GM12878 (cell line): ENCODE measurements around the gene MYH10. TPM values are rescaled to one million over a fixed set of nuclear protein-coding genes. Genes with fewer than 3 reads are reported as not detected.

Experiments used
- ATAC-seq: fragments of 200-7000 bp; cut with Tn5 transposase; 3 replicates; pipeline ENCODE4 v1.9.1; 2020; ENCODE audit warnings: mild to moderate bottlenecking, moderate library complexity
- BruUV-seq: library from RNA; stranded (reverse); fragments of 400-500 nt; replicated peaks from 2 replicates; lab custom pipeline; 2021; lab: Mats Ljungman, UMichigan
- CTCF ChIA-PET: fragments of 300-600 bp; sonication (Branson Sonifier 250); formaldehyde crosslinking; extraction: SDS; loops from one replicate; lab custom pipeline; 2021; ENCODE audit warnings: inconsistent platforms; lab: Yijun Ruan, JAX
- POLR2A ChIA-PET: fragments of 350-600 bp; formaldehyde crosslinking; extraction: SDS; loops from one replicate; lab custom pipeline; 2021; ENCODE audit warnings: inconsistent platforms; lab: Charles Lee
- RAD21 ChIA-PET: fragments of 300-600 bp; sonication (Branson Sonifier 250); formaldehyde crosslinking; loops from one replicate; lab custom pipeline; 2023; ENCODE audit warnings: antibody characterized with exemption; ENCODE audit not compliant: unreplicated experiment; lab: Charles Lee
- SMC1A ChIA-PET: fragments of 300-600 bp; sonication (Branson Sonifier 250); formaldehyde crosslinking; loops from one replicate; lab custom pipeline; 2023; ENCODE audit not compliant: unreplicated experiment, uncharacterized antibody; lab: Charles Lee
- DNase-seq: peaks from one replicate; pipeline ENCODE4 v3.0.0-alpha.2; 2011; ENCODE audit warnings: low read depth, low spot score
- FAIRE-seq: peaks from 3 replicates; lab custom pipeline; 2011; peaks lifted over from hg19 to GRCh38; lab: Jason Lieb, UNC
- H2AFZ ChIP-seq: 2 replicates; pipeline ENCODE4 v1.6.0; 2011; ENCODE audit warnings: low read depth, low read length, control low read depth; ENCODE audit not compliant: control insufficient read depth
- H3K27ac ChIP-seq: 2 replicates; pipeline ENCODE4 v1.5.1; 2011; ENCODE audit warnings: control low read depth; ENCODE audit not compliant: control insufficient read depth, insufficient read depth
- H3K27me3 ChIP-seq, 2 experiments: replicated peaks in 1 of 2; 2 replicates each; pipeline versions ENCODE4 v1.6.0 to v1.6.1; 2011; ENCODE audit warnings: low read length in 1 of 2; ENCODE audit not compliant: control insufficient read depth in 2 of 2, insufficient read depth in 2 of 2
- H3K36me3 ChIP-seq, 2 experiments: 2 replicates each; pipeline ENCODE4 v1.5.1; 2011; ENCODE audit warnings: low read length in 1 of 2; ENCODE audit not compliant: control insufficient read depth in 2 of 2, insufficient read depth in 2 of 2
- H3K4me1 ChIP-seq: 2 replicates; pipeline ENCODE4 v1.6.1; 2011; ENCODE audit warnings: mild to moderate bottlenecking, low read length, moderate library complexity, mixed read lengths; ENCODE audit not compliant: control insufficient read depth, insufficient read depth
- H3K4me2 ChIP-seq: 2 replicates; pipeline ENCODE4 v1.6.0; 2011; ENCODE audit warnings: control low read depth; ENCODE audit not compliant: control insufficient read depth, insufficient read depth
- H3K4me3 ChIP-seq: fragments of 200-600 bp; sonication (generic); 2 replicates; pipeline ENCODE4 v1.5.1; 2016
- H3K79me2 ChIP-seq: 2 replicates; pipeline ENCODE4 v1.6.0; 2011; ENCODE audit warnings: low read length; ENCODE audit not compliant: control insufficient read depth, insufficient read depth
- H3K9ac ChIP-seq: 2 replicates; pipeline ENCODE4 v1.8.0; 2011; ENCODE audit warnings: low read length, control low read depth, mixed read lengths; ENCODE audit not compliant: control insufficient read depth, insufficient read depth
- H3K9me3 ChIP-seq: replicated peaks from 3 replicates; pipeline ENCODE4 v1.5.1; 2011; ENCODE audit warnings: mild to moderate bottlenecking, low read length; ENCODE audit not compliant: control insufficient read depth, insufficient read depth
- H4K20me1 ChIP-seq: 2 replicates; pipeline ENCODE4 v1.6.0; 2011; ENCODE audit not compliant: control insufficient read depth, insufficient read depth
- BMI1 ChIP-seq: fragments of 450-650 bp; IDR thresholded peaks from 2 replicates; pipeline ENCODE4 v1.6.1; 2016; ENCODE audit warnings: mild to moderate bottlenecking, moderate library complexity, borderline replicate concordance
- PBX3 ChIP-seq: IDR thresholded peaks from 2 replicates; pipeline ENCODE4 v1.6.1; 2011; ENCODE audit warnings: mild to moderate bottlenecking, low read depth, low read length, moderate library complexity; ENCODE audit not compliant: insufficient replicate concordance
- POU2F2 ChIP-seq: IDR thresholded peaks from 3 replicates; pipeline ENCODE4 v1.6.1; 2011; ENCODE audit warnings: low read depth, mild to moderate bottlenecking, low read length, borderline replicate concordance
- PRDM15 ChIP-seq: fragments of 450-650 bp; formaldehyde crosslinking; IDR thresholded peaks from 2 replicates; pipeline ENCODE4 v1.4.0; 2020; ENCODE audit warnings: mild to moderate bottlenecking, moderate library complexity
- TCF7 ChIP-seq: IDR thresholded peaks from 2 replicates; pipeline ENCODE4 v1.6.1; 2014; ENCODE audit warnings: antibody characterized with exemption, borderline replicate concordance
- WGBS: methylation state at CpG from one replicate; pipeline ENCODE4 v1.1.6; 2016; ENCODE audit warnings: low lambda C conversion rate; ENCODE audit not compliant: insufficient replicate concordance, insufficient coverage; ENCODE audit errors: missing lambda C conversion rate; 5-methylcytosine and 5-hydroxymethylcytosine counted together
- in situ Hi-C: fragments of 300-500 bp; cut with MboI; formaldehyde crosslinking; loops from 9 replicates; pipeline ENCODE4 v1.14.3; 2018; ENCODE audit warnings: mixed read lengths
- intact Hi-C: fragments of 100-400 bp; cut with micrococcal nuclease; formaldehyde crosslinking; loops from one replicate; pipeline ENCODE4 v1.14.2; 2022; ENCODE audit not compliant: unreplicated experiment
- polyA plus RNA-seq, 11 experiments: library from polyadenylated mRNA; depleted of rRNA in 4 of 11; unstranded in 6 of 11; stranded (reverse) in 5 of 11; fragments of >200 nt; fragmentation: Nextera tagmentation in 4 of 11; fragmentation: Illumina TruSeq in 1 of 11; extraction: Ambion mirVana in 4 of 11; extraction: Trizol in 1 of 11; gene quantifications; 1 replicate in 1 of 11; 2 replicates in 10 of 11; pipeline versions ENCODE4 v1.2.1 to v1.2.3, GENCODE V29; 2011 to 2016; ENCODE audit warnings: inconsistent platforms in 2 of 11, missing spikeins in 2 of 11, low read depth in 1 of 11
- total RNA-seq, 4 experiments: library from RNA; depleted of rRNA in 3 of 4; stranded (reverse); fragments of >200 nt in 3 of 4; fragmentation: Illumina TruSeq in 1 of 4; extraction: Trizol in 1 of 4; gene quantifications; 2 replicates each; pipeline versions ENCODE4 v1.2.1 to v1.2.3, GENCODE V29; 2013 to 2021

Gene MYH10
- total and polyA plus RNA-seq, 10 of the 15 experiments (the other 5 are each of a cell fraction or from before 2014, with no cell fraction given) = 0.33 to 7.1 (median 1.0) TPM

- H3K27me3 ChIP-seq = peaks cover 0 to 6% of the 10 kb centered on the region in 2 experiments; a peak in 2 of 4 replicates
- ChIA-PET POLR2A (no interaction called here), RAD21 (no interaction called here), CTCF (no interaction called here), SMC1A (no interaction called here)
- no peak for TF ChIP-seq PBX3
- no peak for TF ChIP-seq PRDM15 (CRISPR knock-in tag)
- no peak for TF ChIP-seq BMI1
- TF ChIP-seq TCF7 = no peak
- TF ChIP-seq POU2F2 = no peak
- H3K79me2 ChIP-seq = no peaks in the 10 kb centered on the region
- no TSS peak for BruUV-seq
- ATAC-seq (no peak), FAIRE-seq (no peak), DNase-seq (no peak)
- intact Hi-C loops (no loop called here), in situ Hi-C loops (no loop called here)
- no peak overlapping the region for H3K27ac ChIP-seq
- no peak overlapping the region for H2AFZ ChIP-seq
- no peaks in the 10 kb centered on the region for H3K4me1 ChIP-seq
- no peak overlapping the region for H3K4me3 ChIP-seq
- 0% methylated on average over 8 of the region's 8 CpGs for WGBS
- H3K9me3 ChIP-seq = no peaks in the 10 kb centered on the region
- no peaks in the 10 kb centered on the region for H4K20me1 ChIP-seq
- H3K9ac ChIP-seq = no peak overlapping the region
- H3K4me2 ChIP-seq = no peak overlapping the region
- no peaks in the 10 kb centered on the region for H3K36me3 ChIP-seq
Measured at GRCh38 chr17:8628609-8629169, 1.8 kb downstream of the MYH10 start.
